COLO829 (cell line): ENCODE data around the gene LENEP.

Source experiments
- DNase-seq: peaks from one replicate; pipeline ENCODE4 v3.0.0; 2012; ENCODE audit warnings: low spot score

LENEP gene

DNA sequence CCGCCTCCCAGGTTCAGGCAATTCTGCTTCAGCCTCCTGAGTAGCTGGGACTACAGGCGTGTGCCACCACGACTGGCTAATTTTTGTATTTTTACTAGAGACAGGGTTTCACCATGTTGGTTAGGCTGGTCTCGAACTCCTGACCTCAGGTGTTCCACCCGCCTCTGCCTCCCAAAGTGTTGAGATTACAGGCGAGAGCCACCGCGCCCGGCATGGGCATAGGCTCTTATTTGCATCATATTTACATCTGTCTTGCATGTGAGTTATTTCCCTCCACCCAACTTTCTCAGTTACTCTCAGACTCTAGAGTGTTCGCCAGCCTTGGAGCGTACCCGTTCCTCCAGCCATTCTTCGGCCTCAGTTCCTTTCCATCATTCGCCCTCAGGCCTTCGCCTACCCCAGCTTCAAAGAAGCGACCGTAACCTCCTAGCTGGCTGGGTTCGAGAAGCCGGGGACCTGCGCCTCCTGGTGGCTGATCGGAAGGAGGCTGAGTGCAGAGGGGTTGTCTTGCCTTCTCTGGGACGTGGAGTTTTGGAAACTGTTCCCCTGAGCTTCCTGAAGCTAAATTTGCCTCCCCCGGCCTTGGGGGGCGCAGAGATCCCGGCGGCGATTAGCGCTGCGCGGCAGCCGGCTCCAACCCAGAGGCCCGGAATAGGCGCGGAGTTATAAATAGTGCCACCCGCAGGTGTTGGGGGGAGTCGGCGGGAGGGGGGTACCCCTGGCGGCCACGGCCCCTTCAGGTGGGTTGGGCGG, 5.6 kb downstream of the LENEP start:
- peak; percentile 86 for DNase-seq

DNA sequence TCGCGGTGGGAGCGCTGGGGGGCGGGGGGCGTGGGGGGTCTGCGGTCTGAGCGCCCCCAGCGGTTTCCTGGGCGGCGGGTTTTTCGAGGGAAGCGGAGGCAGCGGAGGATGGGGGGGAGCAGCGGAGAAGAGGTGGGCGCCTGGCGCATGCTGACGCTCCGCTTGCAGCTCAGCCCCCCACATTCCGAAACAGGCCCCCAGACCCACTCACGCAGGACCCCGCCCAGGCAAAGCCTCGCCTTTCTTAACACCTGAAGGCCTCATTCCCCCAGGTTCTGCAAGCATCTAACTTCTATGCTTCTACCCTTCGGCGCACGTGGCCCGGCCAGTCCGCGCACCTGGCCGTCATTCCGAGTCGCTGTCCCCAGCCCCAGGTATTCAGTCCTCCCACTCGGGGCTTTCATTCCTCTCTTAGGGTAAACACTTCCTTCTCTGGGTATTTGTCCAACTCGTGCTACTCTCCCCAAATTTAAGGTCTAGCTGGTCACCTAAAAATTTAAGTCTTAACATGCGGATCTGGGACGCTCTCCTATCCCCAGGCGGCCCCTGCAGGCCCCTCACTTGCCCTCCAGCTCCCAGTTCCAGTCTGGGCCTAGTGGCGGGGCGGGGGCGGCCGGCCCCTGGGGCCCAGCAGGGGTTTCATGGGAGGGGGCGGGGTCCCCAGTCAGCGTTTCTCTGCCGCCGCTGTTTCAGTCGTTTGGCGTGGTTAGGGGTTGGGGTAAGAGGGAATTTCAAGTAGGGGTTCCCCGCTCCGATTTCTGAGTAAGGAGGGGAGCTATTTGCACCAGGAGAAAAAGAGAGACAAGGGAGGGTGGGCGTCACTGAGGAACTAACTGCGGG, 6.4 kb downstream of the LENEP start:
- no peak for DNase-seq

GRCh38 chr1:155000411-155000725, 7.0 kb downstream of the LENEP start:
- DNase-seq = no peak

- DNase-seq = peak; percentile 92
Observed at GRCh38 chr1:155000726-155001424, 7.5 kb downstream of the LENEP start.

DNA sequence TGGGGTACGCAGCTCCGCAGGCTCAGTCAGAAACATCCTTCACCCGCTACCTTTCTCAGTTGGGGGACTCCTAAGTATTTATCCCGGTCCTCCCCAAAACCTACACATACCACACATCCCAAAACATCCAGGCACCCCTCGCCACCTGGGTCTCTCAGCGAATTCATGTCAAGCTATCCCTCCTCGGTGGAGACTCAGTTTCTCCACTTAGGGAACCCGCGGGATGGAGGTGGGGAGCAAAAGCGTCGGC, 8.0 kb downstream of the LENEP start:
- DNase-seq = no peak

- DNase-seq = peak; percentile 100
Observed at GRCh38 chr1:155001675-155002463, 8.5 kb downstream of the LENEP start.

DNA sequence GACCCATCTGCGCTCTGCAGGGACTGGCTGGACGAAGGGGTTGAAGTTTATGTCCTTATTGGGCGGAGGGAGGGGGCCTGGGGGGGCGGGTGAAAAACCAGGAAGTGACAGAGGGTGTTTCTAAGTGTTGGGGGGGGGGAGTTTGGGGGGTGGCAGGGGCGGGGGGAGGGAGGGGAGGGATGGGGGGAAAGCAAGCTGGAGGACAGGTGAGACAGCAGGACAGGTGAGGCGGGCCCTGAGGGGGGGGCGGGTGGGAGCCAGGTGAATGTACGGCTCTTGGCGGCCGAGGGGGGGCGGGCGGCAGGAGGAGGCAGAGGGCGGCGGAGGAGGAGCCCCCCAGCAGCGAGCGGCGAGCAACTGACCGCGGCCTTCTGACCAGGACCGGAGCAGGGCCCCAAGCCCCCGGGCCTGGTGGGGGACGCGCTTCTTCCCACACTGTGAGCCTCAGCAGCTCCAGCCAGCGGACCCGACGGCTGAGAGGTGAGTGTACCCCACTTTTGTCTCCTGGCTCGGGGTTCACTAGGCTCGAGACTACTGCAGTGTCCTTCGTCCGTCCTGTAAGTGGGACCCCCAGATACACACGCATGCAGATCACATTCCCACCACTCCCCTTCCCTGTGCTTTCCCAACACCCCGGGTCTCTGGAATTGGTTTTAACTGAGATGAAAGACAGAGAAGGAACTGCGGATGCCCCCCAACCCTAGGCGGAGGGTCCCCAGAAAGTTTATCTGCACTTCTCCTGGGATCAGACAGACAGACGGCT, 9.3 kb downstream of the LENEP start, which contains the start of gene ZBTB7B:
Gene ZBTB7B, plus strand, starts transcription at position 339 of the 763 bp plus-strand sequence. CDS start 11,859 bp downstream, outside the sequence.
- DNase-seq = peak; percentile 76

DNA sequence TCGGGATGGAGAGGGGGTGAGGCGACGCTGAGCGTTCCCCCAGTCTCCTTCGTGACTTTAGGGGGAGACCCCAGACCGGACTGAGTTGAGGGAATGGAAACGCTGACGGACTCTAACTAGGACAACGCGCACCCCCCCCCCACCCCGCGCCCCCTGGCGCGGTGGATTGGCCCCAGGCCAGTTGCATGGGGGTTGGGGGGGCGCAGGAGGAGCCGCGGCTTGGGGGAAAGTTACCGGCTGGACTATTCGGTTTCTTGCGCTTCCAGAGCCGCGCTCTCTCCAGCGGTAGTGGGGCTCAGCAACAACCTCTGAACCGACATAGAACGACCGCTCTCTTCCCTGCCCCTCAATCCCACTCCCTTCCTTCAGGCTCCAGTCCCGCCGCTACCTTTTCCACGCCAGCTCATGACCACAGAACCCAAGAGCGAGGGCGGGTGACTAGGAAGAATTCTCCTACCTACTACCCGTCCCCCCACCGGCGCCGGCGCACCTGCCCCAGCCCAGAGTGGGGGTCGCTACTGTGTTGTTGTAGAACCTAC, 9.9 kb downstream of the LENEP start:
- no peak for DNase-seq

- no peak for DNase-seq
Observed at GRCh38 chr1:155003766-155004351, 10.5 kb downstream of the LENEP start.

- no peak for DNase-seq
Observed at GRCh38 chr1:155004352-155005075, 11.1 kb downstream of the LENEP start.

DNA sequence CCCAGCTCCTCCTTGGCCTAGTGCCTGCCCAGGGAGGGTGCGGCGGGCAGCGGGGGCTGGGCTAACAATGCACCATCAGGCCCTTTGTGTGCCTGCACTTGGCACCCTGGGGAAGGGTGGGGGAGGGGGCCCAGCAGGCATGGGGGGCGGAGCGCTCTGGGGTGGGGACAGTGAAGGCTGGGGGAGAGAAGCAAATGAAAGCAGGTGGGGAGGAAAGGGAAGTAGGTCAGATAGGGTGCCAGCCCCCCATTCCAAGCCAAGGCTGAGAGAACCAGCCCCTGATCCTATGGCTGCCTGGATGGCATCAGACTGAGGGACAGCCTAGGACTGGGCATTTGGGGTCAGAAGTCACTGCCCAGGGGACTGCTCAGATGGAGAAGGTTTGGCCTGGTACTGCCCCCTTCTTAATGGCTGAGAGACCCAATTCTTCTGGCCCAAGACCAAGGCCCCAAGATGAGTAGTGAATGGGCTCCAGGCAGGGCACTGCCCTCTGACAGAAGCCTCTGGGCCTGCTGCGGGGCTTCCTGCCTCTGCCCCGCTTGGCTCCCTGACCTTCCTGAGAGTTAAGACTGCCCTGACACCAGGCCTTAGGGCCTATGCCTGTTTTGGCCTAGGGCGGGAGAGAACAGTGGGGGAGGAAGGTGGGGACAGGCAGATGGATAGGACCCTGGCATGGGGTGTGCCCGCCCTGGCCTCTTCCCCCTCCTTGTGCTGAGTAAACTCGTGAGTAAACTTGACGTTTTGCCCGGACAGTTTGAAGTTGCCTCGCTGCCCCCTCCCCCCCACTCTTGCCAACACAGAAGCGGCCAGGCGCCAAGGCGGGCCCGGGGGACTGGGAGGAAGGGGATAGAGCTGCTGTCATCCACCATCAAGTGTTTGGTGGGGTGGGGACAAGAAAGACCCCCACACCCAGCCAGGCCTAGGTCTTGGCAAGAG, 12.0 kb downstream of the LENEP start:
- no peak for DNase-seq

- no peak for DNase-seq
Observed at GRCh38 chr1:155006601-155007101, 13.3 kb downstream of the LENEP start.

GRCh38 chr1:155007251-155007828, 14.0 kb downstream of the LENEP start:
- DNase-seq = no peak

DNA sequence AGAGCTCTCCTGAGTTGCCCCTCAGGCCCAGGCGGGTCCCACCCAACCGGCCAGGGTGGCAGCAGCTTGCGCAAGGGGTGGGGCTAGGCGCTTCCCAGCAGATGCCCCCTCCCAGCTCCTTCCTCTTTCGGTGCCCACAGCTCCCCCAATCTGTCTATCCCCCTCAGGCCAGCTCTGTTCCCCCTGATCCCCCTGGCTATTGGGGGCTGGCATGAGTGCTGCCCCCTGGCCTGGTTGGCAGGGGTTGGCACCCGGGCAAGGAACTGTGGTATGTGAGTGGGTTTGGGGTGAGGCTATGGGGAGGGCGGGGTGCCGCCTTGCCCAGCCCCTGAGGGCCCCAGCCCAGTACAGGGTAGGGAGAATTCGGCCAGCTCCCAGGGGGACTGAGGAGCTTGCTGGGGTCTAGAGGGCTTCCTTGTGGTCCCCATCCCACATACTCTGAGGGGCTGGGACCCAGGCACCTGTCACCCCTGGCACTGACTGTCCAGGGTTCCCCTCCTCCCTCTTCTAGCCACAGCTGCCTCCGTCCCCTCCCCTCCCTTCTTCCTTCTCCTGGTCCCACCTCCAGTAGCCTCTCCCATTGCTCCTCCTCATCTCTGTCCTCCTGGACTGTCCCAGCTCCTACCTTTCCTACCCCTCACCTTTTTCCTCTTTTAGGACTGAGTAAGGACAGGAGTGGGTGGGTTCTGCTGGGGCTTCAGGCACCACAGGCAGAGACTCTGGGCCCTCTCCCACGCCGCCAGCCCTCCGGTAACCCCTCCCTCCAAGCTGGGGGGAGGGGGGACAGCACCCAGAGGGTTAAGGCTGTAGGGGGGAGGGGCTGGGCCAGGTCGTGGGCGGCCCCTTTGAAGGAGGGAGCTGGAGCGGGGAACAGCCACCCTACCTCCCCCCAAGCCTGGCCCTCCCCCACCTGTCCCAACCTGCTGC, 14.9 kb downstream of the LENEP start:
- DNase-seq = no peak

GRCh38 chr1:155009221-155009711, 15.9 kb downstream of the LENEP start:
- DNase-seq = no peak

DNA sequence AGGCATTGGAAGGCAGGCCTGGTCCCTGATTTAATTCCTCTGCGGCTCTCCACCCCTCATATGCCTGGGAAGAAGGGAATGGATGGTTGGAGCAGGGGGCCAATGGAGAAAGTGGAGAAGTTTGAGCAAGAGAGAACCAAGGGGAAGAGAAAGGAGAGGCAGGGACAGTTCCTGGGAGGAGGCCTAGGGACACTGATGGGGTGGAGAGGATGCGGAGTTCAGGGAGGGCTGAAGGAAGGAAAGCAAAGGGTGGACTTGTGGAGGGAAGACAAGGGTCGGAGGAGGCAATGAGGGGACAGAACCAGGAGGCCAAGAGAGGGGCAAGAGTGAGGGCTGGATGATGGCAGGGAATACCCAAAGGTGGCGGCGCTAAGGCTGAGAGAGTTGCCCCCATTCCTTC, 16.4 kb downstream of the LENEP start:
- DNase-seq = no peak
